Measurements from ENCODE around the gene KCNN1.
"Not testable (repeated sequence)": the region's sequence is repeated elsewhere in the genome, so short reads cannot be mapped to it uniquely, and the experiment has no call there.

KCNN1 gene

GRCh38 chr19:17966550-17967256 is at the start of gene KCNN1:
Gene KCNN1, plus strand, starts transcription at chr19:17967107. Its CDS starts 6,782 bp downstream, at chr19:17973889.
- no peak for FAIRE-seq

GRCh38 chr19:17918151-17918550 is 48.8 kb upstream of the KCNN1 start:
- FAIRE-seq: not testable (repeated sequence)

- FAIRE-seq: not testable (repeated sequence)
These were observed 47.8 kb upstream of the KCNN1 start for GRCh38 chr19:17919122-17919521.

GRCh38 chr19:17920527-17920926 is 46.4 kb upstream of the KCNN1 start:
- no peak for FAIRE-seq

- FAIRE-seq: no peak
These were observed 44.8 kb upstream of the KCNN1 start for GRCh38 chr19:17922138-17922537.

- FAIRE-seq: no peak
These were observed 40.9 kb upstream of the KCNN1 start for GRCh38 chr19:17926044-17926443.

GRCh38 chr19:17929056-17929455 is 37.9 kb upstream of the KCNN1 start:
- no peak for FAIRE-seq

GRCh38 chr19:17931532-17932191 is 35.2 kb upstream of the KCNN1 start:
- no peak for FAIRE-seq

GRCh38 chr19:17932485-17933338 is 34.2 kb upstream of the KCNN1 start, which contains the start of gene CCDC124:
Gene CCDC124, plus strand, starts transcription at chr19:17933015. Its CDS starts 3,406 bp downstream, at chr19:17936421.
- no peak for FAIRE-seq

- FAIRE-seq: no peak
These were observed 33.3 kb upstream of the KCNN1 start for GRCh38 chr19:17933414-17934129.

- FAIRE-seq: no peak
These were observed 30.5 kb upstream of the KCNN1 start for GRCh38 chr19:17936379-17936778.

GRCh38 chr19:17937371-17937900 is 29.5 kb upstream of the KCNN1 start:
- no peak for FAIRE-seq

GRCh38 chr19:17938092-17938845 is 28.6 kb upstream of the KCNN1 start:
- no peak for FAIRE-seq

GRCh38 chr19:17942181-17942580 is 24.7 kb upstream of the KCNN1 start:
- no peak for FAIRE-seq

- FAIRE-seq: no peak
These were observed 24.2 kb upstream of the KCNN1 start for GRCh38 chr19:17942582-17943273.

- no peak for FAIRE-seq
These were observed 23.4 kb upstream of the KCNN1 start for GRCh38 chr19:17943274-17944221.

GRCh38 chr19:17944301-17944700 is 22.6 kb upstream of the KCNN1 start:
- no peak for FAIRE-seq

- no peak for FAIRE-seq
These were observed 19.7 kb upstream of the KCNN1 start for GRCh38 chr19:17946965-17947784.

All from TTC549 (cell line).